Sigmoid colon (tissue), 4 donors: ENCODE measurements around the gene COLEC11.

ENCODE experiments used
- CTCF ChIP-seq, 4 experiments: fragments of 450-650 bp in 3 of 4; fragments of 200-600 bp in 1 of 4; IDR thresholded peaks; one replicate each; pipeline ENCODE4 v1.5.1; 2016 to 2019; ENCODE audit warnings: antibody characterized with exemption in 4 of 4, mild to moderate bottlenecking in 3 of 4, moderate library complexity in 2 of 4
- EP300 ChIP-seq, 4 donors: sonication (generic); formaldehyde crosslinking; IDR thresholded peaks; one replicate each; pipeline ENCODE4 v1.6.1; 2017; ENCODE audit warnings: antibody characterized with exemption in 4 of 4
- POLR2A ChIP-seq, 2 donors: fragments of 450-650 bp; IDR thresholded peaks; one replicate each; pipeline ENCODE4 v1.6.1; 2016; ENCODE audit warnings: antibody characterized with exemption in 2 of 2, mild to moderate bottlenecking in 2 of 2, moderate library complexity in 2 of 2
- POLR2AphosphoS5 ChIP-seq, 4 donors: sonication (generic); formaldehyde crosslinking; IDR thresholded peaks; one replicate each; pipeline ENCODE4 v1.6.1; 2017; ENCODE audit warnings: antibody characterized with exemption in 4 of 4

- TF ChIP-seq CTCF (IDR thresholded peaks at IDR 0.05) = no peak
- no peak for TF ChIP-seq EP300 (IDR thresholded peaks at IDR 0.05)
- no peak for TF ChIP-seq POLR2A (IDR thresholded peaks at IDR 0.05)
- no peak for TF ChIP-seq POLR2AphosphoS5 (IDR thresholded peaks at IDR 0.05)
Measured at GRCh38 chr2:3647831-3648651, 53.1 kb downstream of the COLEC11 start.
